Body of pancreas (tissue), 4 donors: Measurements from ENCODE around the gene MGAT3. TPM values are rescaled to one million over a fixed set of nuclear protein-coding genes. Genes with fewer than 3 reads are reported as not detected.

Experiments
- ATAC-seq: fragments of 150-250 bp; one replicate; pipeline ENCODE4 v1.9.1; 2016
- DNase-seq, 4 donors: peaks; one replicate each; pipeline ENCODE4 v3.0.0-alpha.2; 2019
- H3K27ac ChIP-seq, 4 donors: fragments of 200-600 bp; sonication (generic); 1 replicate in 3 of 4; 2 replicates in 1 of 4; pipeline versions ENCODE4 v1.5.1 to v1.6.1; 2016 to 2019; ENCODE audit warnings: mild to moderate bottlenecking in 1 of 4, mixed read lengths in 1 of 4, moderate library complexity in 1 of 4
- H3K27me3 ChIP-seq, 2 donors: fragments of 200-600 bp; sonication (generic); one replicate each; pipeline ENCODE4 v1.6.0; 2016; ENCODE audit warnings: mild to moderate bottlenecking in 1 of 2
- H3K36me3 ChIP-seq, 2 donors: fragments of 200-600 bp; sonication (generic); replicated peaks in 1 of 2; 2 replicates each; pipeline ENCODE4 v1.5.1; 2016; ENCODE audit warnings: low read depth in 2 of 2; ENCODE audit not compliant: insufficient read depth in 1 of 2
- H3K4me1 ChIP-seq: fragments of 200-600 bp; sonication (generic); one replicate; pipeline ENCODE4 v1.6.0; 2016
- H3K4me3 ChIP-seq, 2 donors: fragments of 200-600 bp; sonication (generic); 1 replicate in 1 of 2; 2 replicates in 1 of 2; pipeline ENCODE4 v1.5.1; 2016 to 2019
- H3K9me3 ChIP-seq, 3 donors: fragments of 200-600 bp; sonication (generic); 1 replicate in 2 of 3; 2 replicates in 1 of 3; pipeline ENCODE4 v1.5.1; 2016
- CTCF ChIP-seq, 7 experiments: fragments of 450-650 bp in 4 of 7; fragments of 200-600 bp in 3 of 7; sonication (generic) in 3 of 7; IDR thresholded peaks; one replicate each; pipeline ENCODE4 v1.5.1; 2016 to 2019; ENCODE audit warnings: antibody characterized with exemption in 7 of 7
- POLR2A ChIP-seq, 3 donors: fragments of 450-650 bp; IDR thresholded peaks; one replicate each; pipeline ENCODE4 v1.6.1; 2016; ENCODE audit warnings: antibody characterized with exemption in 3 of 3, mild to moderate bottlenecking in 2 of 3
- WGBS, 2 donors: methylation state at CpG; one replicate each; pipeline ENCODE4 v1.1.5; 2017; 5-methylcytosine and 5-hydroxymethylcytosine counted together
- intact Hi-C: fragments of 100-400 bp; cut with DNase I; formaldehyde crosslinking; loops from one replicate; pipeline ENCODE4 v1.15.1; 2023
- total RNA-seq, 2 donors: library from RNA; depleted of rRNA; stranded (reverse); fragments of >200 nt; gene quantifications; one replicate each; pipeline ENCODE4 v1.1.0, GENCODE V29; 2016

MGAT3 gene
- total RNA-seq, 2 donors from 2014 or later: 0.99 to 2.9 TPM

- Histone ChIP-seq H3K36me3 (no peaks in the 10 kb centered on the region), H3K27ac (no peak overlapping the region), H3K4me3 (no peak overlapping the region), H3K27me3 (no peaks in the 10 kb centered on the region), H3K9me3 (no peaks in the 10 kb centered on the region), H3K4me1 (peaks cover 10% of the 10 kb centered on the region)
- TF ChIP-seq CTCF (IDR thresholded peaks at IDR 0.05) (no peak), POLR2A (IDR thresholded peaks at IDR 0.05) (no peak)
- intact Hi-C loops: no loop called here
- no peak for DNase-seq
- 74 to 79% methylated on average over 10 of the region's 10 CpGs for WGBS, 2 donors
- ATAC-seq: no peak
These were observed 37.8 kb downstream of the MGAT3 start for GRCh38 chr22:39494471-39495120.

- intact Hi-C loops: no loop called here
- ATAC-seq (peak; percentile 81), DNase-seq (peak; percentile 84 to 89 (median 88))
- Histone ChIP-seq H3K27ac (peak overlapping the region; percentile 5 to 61 (median 32)), H3K36me3 (no peaks in the 10 kb centered on the region), H3K4me3 (no peak overlapping the region), H3K9me3 (no peaks in the 10 kb centered on the region), H3K4me1 (peaks cover 23% of the 10 kb centered on the region), H3K27me3 (no peaks in the 10 kb centered on the region)
- WGBS, 2 donors: 38 to 47% methylated on average over 8 to 13 of the region's 13 CpGs
- no peak for TF ChIP-seq POLR2A (IDR thresholded peaks at IDR 0.05)
- peak; percentile 75 to 84 (median 78) for TF ChIP-seq CTCF (IDR thresholded peaks at IDR 0.05)
These were observed 39.5 kb downstream of the MGAT3 start for GRCh38 chr22:39496131-39496838.

GRCh38 chr22:39497429-39497828 is 40.6 kb downstream of the MGAT3 start:
- peaks cover 29% of the 10 kb centered on the region for H3K4me1 ChIP-seq
- ATAC-seq: no peak
- WGBS, 2 donors: 84 to 86% methylated on average over 8 of the region's 8 CpGs
- TF ChIP-seq POLR2A (IDR thresholded peaks at IDR 0.05): no peak
- no peak for TF ChIP-seq CTCF (IDR thresholded peaks at IDR 0.05)
- H3K27ac ChIP-seq: no peak overlapping the region
- intact Hi-C loops: no loop called here
- no peaks in the 10 kb centered on the region for H3K36me3 ChIP-seq
- H3K27me3 ChIP-seq: no peaks in the 10 kb centered on the region
- DNase-seq: no peak
- H3K4me3 ChIP-seq: no peak overlapping the region
- H3K9me3 ChIP-seq: no peaks in the 10 kb centered on the region

- no peak for ATAC-seq
- 36 to 68% methylated on average over 2 of the region's 2 CpGs for WGBS, 2 donors
- peak overlapping the region in 1 of 4 donors; percentile 13 for H3K27ac ChIP-seq
- H3K4me3 ChIP-seq: no peak overlapping the region
- H3K27me3 ChIP-seq: no peaks in the 10 kb centered on the region
- H3K9me3 ChIP-seq: no peaks in the 10 kb centered on the region
- no peaks in the 10 kb centered on the region for H3K36me3 ChIP-seq
- no peak for TF ChIP-seq CTCF (IDR thresholded peaks at IDR 0.05)
- TF ChIP-seq POLR2A (IDR thresholded peaks at IDR 0.05): no peak
- H3K4me1 ChIP-seq: peaks cover 34% of the 10 kb centered on the region
- DNase-seq: no peak
- intact Hi-C loops: no loop called here
These were observed 41.6 kb downstream of the MGAT3 start for GRCh38 chr22:39498368-39498767.
